Mammary epithelial cell (primary cell): ENCODE data around the gene SNRK.

Experiments
- CTCF ChIP-seq, 2 donors: IDR thresholded peaks in 1 of 2; conservative IDR thresholded peaks in 1 of 2; 2 replicates each; pipeline ENCODE4 v1.5.1; 2011 to 2012; ENCODE audit warnings: inconsistent platforms in 2 of 2, low read length in 2 of 2, mild to moderate bottlenecking in 2 of 2, control low read depth in 1 of 2, low read depth in 1 of 2; ENCODE audit not compliant: insufficient read depth in 1 of 2; ENCODE audit errors: extremely low read depth in 1 of 2
- EZH2 ChIP-seq: IDR thresholded peaks from 2 replicates; pipeline ENCODE4 v1.6.1; 2012; ENCODE audit warnings: low read length, inconsistent platforms, borderline replicate concordance

GRCh38 chr3:43286115-43286840 lies at the start of gene SNRK:
- TF ChIP-seq CTCF (conservative IDR thresholded peaks at IDR 0.05 in 1 of 2, IDR thresholded peaks at IDR 0.05 in 1 of 2; ENCODE audit: extremely low read depth in 1 of 2, insufficient read depth in 1 of 2, low read depth in 1 of 2, low read length in 2 of 2): peak in 1 of 2 donors; percentile 43
- no peak for TF ChIP-seq EZH2
